NCI-H748 treated with DMSO at 0.1 percent for 48 hours (cell line): ENCODE data around the gene H2BW2.
"Not testable (repeated sequence)": the region's sequence is repeated elsewhere in the genome, so short reads cannot be mapped to it uniquely, and the experiment has no call there.

Experiments used
- DNase-seq: peaks from one replicate; lab custom pipeline; 2025; lab: John Stamatoyannopoulos, UW

The H2BW2 gene

GRCh38 chrX:104039689-104040505 lies at the start of gene H2BW2:
H2BW2 (plus strand) TSS chrX:104039956; CDS start chrX:104039995, 39 bp downstream.
- DNase-seq, result no peak

GRCh38 chrX:103999234-103999633 lies 40.5 kb upstream of the H2BW2 start:
- DNase-seq, result no peak

DNA sequence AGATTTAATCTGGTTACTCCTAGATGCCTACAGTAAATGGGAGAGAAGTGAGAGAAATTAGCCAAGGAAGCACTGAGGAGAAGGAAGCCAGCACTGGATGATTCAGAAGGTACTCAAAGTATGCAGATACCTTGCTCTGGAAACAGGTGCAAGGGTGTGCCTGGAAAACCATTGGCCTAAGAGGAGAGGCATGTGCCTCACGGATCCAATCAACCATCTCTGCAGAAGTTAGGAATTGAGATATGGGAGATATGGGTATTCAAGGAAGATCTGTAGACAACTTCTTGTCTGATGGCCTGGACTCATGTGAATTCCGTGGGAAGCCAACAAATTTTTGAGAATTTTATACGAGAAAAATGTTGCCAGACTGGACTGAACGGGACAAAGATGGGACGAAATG lies 30.9 kb upstream of the H2BW2 start:
- DNase-seq, result no peak

- DNase-seq, result no peak
These were observed 26.6 kb upstream of the H2BW2 start for GRCh38 chrX:104013158-104013557.

DNA sequence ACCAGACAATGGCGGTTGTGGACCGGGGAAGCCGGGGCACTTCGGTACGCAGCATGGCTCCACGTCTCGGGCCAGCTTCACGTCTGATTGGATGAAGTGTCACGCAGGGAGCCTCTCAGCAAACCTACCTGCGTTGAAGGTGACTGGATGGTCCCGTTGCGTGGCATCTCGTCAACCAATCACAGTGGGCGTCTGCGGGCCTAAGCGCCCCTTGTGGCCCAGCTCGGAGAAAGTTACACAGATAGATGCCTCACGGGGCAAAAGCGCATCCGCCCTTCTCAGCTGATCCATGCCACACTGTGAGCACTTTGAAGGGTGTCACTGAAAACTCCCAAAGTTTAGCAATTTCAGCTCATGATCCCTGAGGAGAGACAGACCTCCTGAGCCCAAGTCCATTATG lies 26.1 kb upstream of the H2BW2 start, which contains the start of gene H2BW1:
H2BW1 (minus strand) TSS at position 103 of the 400 bp plus-strand sequence. CDS start 132 bp downstream, outside the sequence.
- DNase-seq, result no peak

DNA sequence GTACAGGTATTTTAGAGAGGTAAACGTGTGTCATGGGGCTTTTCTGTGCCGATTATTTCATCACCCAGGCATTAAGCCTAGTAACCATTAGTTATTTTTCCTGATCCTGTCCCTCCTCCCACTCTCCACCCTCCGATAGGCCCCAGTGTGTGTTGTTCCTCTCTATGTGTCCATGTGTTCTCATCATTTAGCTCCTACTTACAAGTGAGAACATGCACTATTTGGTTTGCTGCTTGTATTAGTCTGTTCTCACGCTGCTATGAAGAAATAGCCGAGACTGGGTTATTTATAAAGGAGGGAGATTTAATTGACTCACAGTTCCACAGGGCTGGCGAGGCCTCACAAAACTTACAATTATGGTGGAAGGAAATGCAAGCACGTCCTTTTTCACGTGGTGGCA lies 24.2 kb upstream of the H2BW2 start:
- DNase-seq, result not testable (repeated sequence)

DNA sequence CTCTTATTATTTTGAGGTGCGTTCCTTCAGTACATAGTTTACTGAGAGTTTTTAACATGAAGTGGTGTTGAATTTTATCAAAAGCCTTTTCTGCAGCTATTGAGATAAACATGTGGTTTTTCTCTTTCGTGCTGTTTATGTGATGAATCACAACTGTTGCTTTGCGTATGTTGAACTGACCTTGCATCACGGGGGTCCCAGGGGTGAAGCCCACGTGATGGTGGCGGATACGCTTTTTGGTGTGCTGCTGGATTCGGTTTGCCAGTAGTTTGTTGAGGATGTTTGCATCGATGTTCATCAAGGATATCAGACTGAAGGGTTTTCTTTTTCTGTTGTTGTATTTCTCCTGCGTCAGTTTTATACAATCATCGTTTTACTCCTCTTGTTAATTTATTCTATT lies 21.6 kb upstream of the H2BW2 start:
- DNase-seq, result no peak

- no peak for DNase-seq
These were observed 1.2 kb downstream of the H2BW2 start for GRCh38 chrX:104041003-104041402.

GRCh38 chrX:104045642-104046041 lies 5.9 kb downstream of the H2BW2 start:
- DNase-seq, result no peak

- no peak for DNase-seq
These were observed 7.4 kb downstream of the H2BW2 start for GRCh38 chrX:104047171-104047570.

DNA sequence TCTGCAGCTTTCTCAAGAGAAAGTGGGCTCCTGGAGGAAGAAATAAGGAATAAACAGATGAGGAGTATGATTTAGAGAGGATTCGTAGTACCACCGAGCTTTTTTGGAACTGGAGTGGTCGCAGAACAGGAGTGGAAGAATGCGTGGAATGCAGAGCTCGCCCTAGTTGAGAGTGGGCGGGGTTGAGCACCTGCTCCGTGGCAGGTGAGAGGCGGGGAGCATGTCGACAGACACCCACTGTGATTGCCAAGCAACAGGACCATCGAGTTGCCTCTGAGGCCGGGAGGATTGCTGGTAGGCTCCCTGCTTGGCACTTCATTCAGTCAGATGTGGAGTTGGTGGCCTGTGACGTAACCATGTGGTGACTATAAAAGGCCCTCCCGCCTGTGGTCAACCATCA lies 15.2 kb downstream of the H2BW2 start:
- not testable (repeated sequence) for DNase-seq

DNA sequence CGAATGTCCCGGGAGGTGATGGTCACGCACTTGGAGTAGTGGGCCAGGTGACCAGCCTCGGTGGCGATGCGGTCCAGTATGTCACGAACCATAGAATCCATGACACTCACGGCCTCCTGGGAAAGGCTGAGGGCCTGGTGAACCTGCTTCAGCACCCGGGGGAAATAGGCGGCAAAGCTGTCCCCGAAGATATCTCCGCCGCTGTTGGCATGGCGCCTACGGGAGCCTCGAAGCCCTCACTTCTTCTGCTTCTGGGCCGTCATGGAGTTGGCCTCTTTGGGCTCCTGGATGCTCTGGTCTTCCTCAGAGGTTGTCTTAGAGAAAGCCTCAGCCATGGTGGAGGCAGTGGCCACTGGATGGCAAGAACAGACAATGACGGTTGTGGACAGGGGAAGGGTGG lies 22.9 kb downstream of the H2BW2 start:
- DNase-seq, result not testable (repeated sequence)

DNA sequence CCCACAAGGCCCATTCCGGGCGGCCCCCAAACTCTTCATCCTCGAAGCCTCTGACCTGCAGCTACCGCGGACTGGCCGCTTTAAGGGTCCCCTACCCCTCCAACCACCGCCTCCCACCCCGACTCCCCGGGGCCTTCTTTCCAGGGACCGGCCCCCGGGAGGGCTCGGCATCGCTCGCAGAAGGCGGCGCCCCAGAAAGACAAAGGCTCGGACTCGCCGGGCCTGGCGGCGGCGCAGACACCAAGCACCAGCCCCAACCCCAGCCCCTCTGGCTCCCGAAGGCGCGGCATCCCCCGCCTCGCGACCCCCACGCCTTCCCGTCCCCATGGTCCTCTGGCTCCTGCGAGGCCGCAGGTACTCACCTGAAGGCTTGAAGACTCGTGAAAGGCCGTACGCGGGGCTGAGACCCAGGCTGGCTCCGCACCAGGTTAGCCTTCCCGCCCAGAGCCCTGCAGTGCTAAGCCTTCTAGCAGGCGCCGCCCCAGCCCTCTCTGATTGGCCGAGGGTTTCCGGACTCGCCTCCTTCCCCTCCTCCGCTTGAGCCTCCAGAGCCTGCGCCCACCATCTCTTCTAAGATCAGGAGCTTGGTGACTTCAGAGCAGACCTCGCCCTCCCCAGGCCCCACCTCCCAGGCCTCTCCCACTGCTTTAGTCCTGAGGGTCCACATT lies 36.2 kb downstream of the H2BW2 start, which contains the start of gene TMSB15C:
TMSB15C (minus strand) TSS at position 459 of the 668 bp plus-strand sequence.
- not testable (repeated sequence) for DNase-seq

DNA sequence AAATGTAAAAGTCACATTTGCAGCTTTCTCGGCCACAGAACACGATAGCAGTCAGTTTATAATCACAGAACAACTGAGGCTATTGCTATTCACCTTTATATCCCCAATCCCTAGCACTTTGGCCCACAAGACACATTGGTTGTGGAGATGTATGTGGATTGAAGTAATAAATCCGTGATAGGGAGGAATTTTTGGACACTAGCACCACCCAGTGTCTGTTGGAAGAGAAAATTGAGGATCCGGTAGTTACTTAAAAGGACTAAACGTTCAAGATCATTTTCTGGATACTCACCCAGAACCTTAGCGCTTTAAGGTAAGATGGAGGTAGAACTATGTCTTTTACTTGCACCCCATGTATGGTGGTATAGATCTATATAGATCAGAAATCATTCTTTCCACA lies 38.1 kb downstream of the H2BW2 start:
- not testable (repeated sequence) for DNase-seq

DNA sequence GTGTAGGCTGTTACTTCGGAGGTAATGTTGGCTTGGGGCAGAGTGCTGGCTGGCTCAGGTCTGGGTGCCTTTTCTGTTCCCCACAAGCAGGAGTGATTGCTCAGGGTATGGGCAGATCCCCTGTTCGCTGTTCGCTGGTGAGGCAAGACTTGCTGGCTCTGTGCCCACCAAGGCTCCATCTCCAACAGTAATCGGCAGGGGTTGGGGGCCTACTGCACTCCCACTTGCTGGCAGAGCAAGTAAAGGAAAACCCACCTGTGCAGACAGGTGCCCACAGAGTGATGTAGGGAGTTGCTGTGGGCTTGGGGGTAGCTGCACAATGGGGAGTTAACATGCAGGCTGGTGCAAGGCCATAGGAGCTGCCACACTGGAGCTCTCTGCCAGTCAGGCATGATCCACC lies 44.3 kb downstream of the H2BW2 start:
- no peak for DNase-seq

GRCh38 chrX:104084534-104085277 lies 45.0 kb downstream of the H2BW2 start:
- DNase-seq, result no peak

- no peak for DNase-seq
These were observed 45.7 kb downstream of the H2BW2 start for GRCh38 chrX:104085477-104085876.

DNA sequence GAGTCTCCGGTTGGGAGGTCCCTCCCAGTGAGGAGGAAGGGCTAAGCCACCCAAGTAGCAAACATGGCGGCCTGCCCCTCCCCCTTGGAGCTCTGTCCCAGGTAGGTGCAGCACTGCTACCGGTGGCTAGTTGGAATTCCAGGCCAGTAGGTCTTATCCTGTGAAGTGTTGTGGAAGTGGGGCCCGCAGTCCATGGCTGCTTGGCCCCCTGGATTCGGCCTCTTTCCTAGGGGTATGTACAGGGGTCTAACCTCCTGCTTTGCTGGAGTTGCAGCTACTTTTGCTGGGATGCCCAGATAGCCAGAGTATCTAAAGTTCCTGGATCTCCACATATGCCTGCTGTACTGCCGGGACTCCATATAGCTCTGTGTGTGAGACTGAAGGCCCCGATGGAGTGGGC lies 46.2 kb downstream of the H2BW2 start:
- no peak for DNase-seq
